ENCODE data around the gene PHPT1.

- TF ChIP-seq POLR2A (IDR thresholded peaks at IDR 0.05) (no peak), CTCF (IDR thresholded peaks at IDR 0.05) (no peak)
Measured at GRCh38 chr9:136881691-136882108, 32.5 kb downstream of the PHPT1 start.
